ENCODE results near the gene TAS1R2. TPM values are rescaled to one million over a fixed set of nuclear protein-coding genes. Genes with fewer than 3 reads are reported as not detected.

Gene TAS1R2
- total and polyA plus RNA-seq, 10 donors = not detected

GRCh38 chr1:18866314-18866713 is 6.9 kb upstream of the TAS1R2 start:
- intact Hi-C loops (cut with DNase I; ENCODE audit: low total_unique reads) = no loop called here
- peaks cover 0 to 18% (median 0%) of the 10 kb centered on the region in 7 donors for H3K27me3 ChIP-seq (replicated peaks in 1 of 7)
- H3K4me1 ChIP-seq = peaks cover 0 to 6% (median 0%) of the 10 kb centered on the region in 6 donors
- WGBS, 5 donors = 69 to 87% (median 80%) methylated on average over 6 of the region's 6 CpGs
- no peak overlapping the region for H3K4me3 ChIP-seq
- H3K9me3 ChIP-seq = no peaks in the 10 kb centered on the region
- no peak for DNase-seq
- H3K36me3 ChIP-seq = no peaks in the 10 kb centered on the region
- no peak overlapping the region for H3K27ac ChIP-seq
- no peak for TF ChIP-seq POLR2A (IDR thresholded peaks at IDR 0.05)
- no peak for TF ChIP-seq CTCF (IDR thresholded peaks at IDR 0.05 in 8 of 11, conservative IDR thresholded peaks at IDR 0.05 in 3 of 11)
- no peak for TF ChIP-seq POLR2AphosphoS5 (IDR thresholded peaks at IDR 0.05)

GRCh38 chr1:18865176-18865575 is 5.7 kb upstream of the TAS1R2 start:
- 70 to 85% (median 76%) methylated on average over 3 to 9 of the region's 9 CpGs for WGBS, 5 donors
- no peak for DNase-seq
- no peak overlapping the region for H3K27ac ChIP-seq
- H3K9me3 ChIP-seq = no peaks in the 10 kb centered on the region
- H3K4me3 ChIP-seq = no peak overlapping the region
- no peak for TF ChIP-seq POLR2A (IDR thresholded peaks at IDR 0.05)
- peaks cover 0 to 6% (median 0%) of the 10 kb centered on the region in 6 donors for H3K4me1 ChIP-seq
- intact Hi-C loops (cut with DNase I; ENCODE audit: low total_unique reads) = no loop called here
- H3K27me3 ChIP-seq (replicated peaks in 1 of 7) = peaks cover 0 to 18% (median 0%) of the 10 kb centered on the region in 7 donors
- H3K36me3 ChIP-seq = no peaks in the 10 kb centered on the region

- Histone ChIP-seq H3K36me3 (no peaks in the 10 kb centered on the region), H3K27ac (no peak overlapping the region), H3K27me3 (replicated peaks in 1 of 7) (peaks cover 0 to 18% (median 0%) of the 10 kb centered on the region in 7 donors), H3K4me1 (peaks cover 0 to 6% (median 0%) of the 10 kb centered on the region in 6 donors), H3K4me3 (no peak overlapping the region), H3K9me3 (no peaks in the 10 kb centered on the region)
- DNase-seq = no peak
- 62 to 77% (median 71%) methylated on average over 8 of the region's 8 CpGs for WGBS, 5 donors
- intact Hi-C loops (cut with DNase I; ENCODE audit: low total_unique reads) = no loop called here
- TF ChIP-seq POLR2AphosphoS5 (IDR thresholded peaks at IDR 0.05) (no peak), CTCF (IDR thresholded peaks at IDR 0.05 in 8 of 11, conservative IDR thresholded peaks at IDR 0.05 in 3 of 11) (no peak), POLR2A (IDR thresholded peaks at IDR 0.05) (no peak)
Measured at GRCh38 chr1:18861590-18861989, 2.1 kb upstream of the TAS1R2 start.

- TF ChIP-seq POLR2AphosphoS5 (IDR thresholded peaks at IDR 0.05) (no peak), POLR2A (IDR thresholded peaks at IDR 0.05) (no peak), CTCF (IDR thresholded peaks at IDR 0.05 in 8 of 11, conservative IDR thresholded peaks at IDR 0.05 in 3 of 11) (no peak)
- Histone ChIP-seq H3K4me1 (peaks cover 0 to 6% (median 0%) of the 10 kb centered on the region in 6 donors), H3K27ac (no peak overlapping the region), H3K36me3 (no peaks in the 10 kb centered on the region), H3K4me3 (no peak overlapping the region), H3K27me3 (replicated peaks in 1 of 7) (peaks cover 0 to 17% (median 0%) of the 10 kb centered on the region in 7 donors), H3K9me3 (no peaks in the 10 kb centered on the region)
- DNase-seq = no peak
- 76 to 84% (median 81%) methylated on average over 9 of the region's 9 CpGs for WGBS, 5 donors
- intact Hi-C loops (cut with DNase I; ENCODE audit: low total_unique reads) = no loop called here
Measured at GRCh38 chr1:18861082-18861481, 1.6 kb upstream of the TAS1R2 start.
